H9 (cell line): ENCODE data around the gene MRTFA. TPM values are rescaled to one million over a fixed set of nuclear protein-coding genes. Genes with fewer than 3 reads are reported as not detected.

Experiments
- DNase-seq: peaks from one replicate; pipeline ENCODE4 v3.0.0-alpha.2; 2017
- H2AFZ ChIP-seq: one replicate; pipeline ENCODE4 v1.6.1; 2013; ENCODE audit warnings: mild to moderate bottlenecking, low read length, control low read depth, moderate library complexity
- H2AK5ac ChIP-seq: 2 replicates; pipeline ENCODE4 v1.6.1; 2013; ENCODE audit warnings: low read length, control low read depth, mixed read lengths; ENCODE audit not compliant: insufficient read length
- H2BK120ac ChIP-seq: one replicate; pipeline ENCODE4 v1.6.1; 2013; ENCODE audit warnings: low read depth, mild to moderate bottlenecking, low read length, control low read depth, inconsistent platforms; ENCODE audit not compliant: poor library complexity, severe bottlenecking
- H2BK12ac ChIP-seq: 2 replicates; pipeline ENCODE4 v1.6.1; 2013; ENCODE audit warnings: low read length, control low read depth, mixed read lengths, low read depth; ENCODE audit not compliant: insufficient read length
- H2BK15ac ChIP-seq: 2 replicates; pipeline ENCODE4 v1.6.1; 2013; ENCODE audit warnings: low read depth, low read length, control low read depth
- H2BK20ac ChIP-seq: one replicate; pipeline ENCODE4 v1.6.1; 2013; ENCODE audit warnings: low read depth, mild to moderate bottlenecking, low read length, control low read depth, inconsistent platforms; ENCODE audit not compliant: poor library complexity, severe bottlenecking
- H2BK5ac ChIP-seq: 2 replicates; pipeline ENCODE4 v1.6.1; 2013; ENCODE audit warnings: low read length, control low read depth, mixed read lengths; ENCODE audit not compliant: insufficient read length
- H3K14ac ChIP-seq: 2 replicates; pipeline ENCODE4 v1.6.1; 2013; ENCODE audit warnings: low read length, control low read depth; ENCODE audit not compliant: insufficient read depth
- H3K18ac ChIP-seq: 2 replicates; pipeline ENCODE4 v1.6.1; 2013; ENCODE audit warnings: low read depth, mild to moderate bottlenecking, mixed read lengths, low read length, control low read depth; ENCODE audit not compliant: insufficient read length
- H3K23ac ChIP-seq: 2 replicates; pipeline ENCODE4 v1.6.1; 2013; ENCODE audit warnings: low read length, control low read depth, mixed read lengths, low read depth; ENCODE audit not compliant: insufficient read length
- H3K23me2 ChIP-seq: 2 replicates; pipeline ENCODE4 v1.6.1; 2013; ENCODE audit warnings: low read depth, mild to moderate bottlenecking, mixed read lengths, low read length, control low read depth; ENCODE audit not compliant: insufficient read length, poor library complexity, severe bottlenecking
- H3K27ac ChIP-seq: 2 replicates; pipeline ENCODE4 v1.5.1; 2013; ENCODE audit warnings: low read length, control low read depth, mixed read lengths, low read depth; ENCODE audit not compliant: insufficient read length
- H3K27me3 ChIP-seq: 2 replicates; pipeline ENCODE4 v1.6.1; 2013; ENCODE audit warnings: low read length, control low read depth, inconsistent platforms; ENCODE audit not compliant: insufficient read depth
- H3K4ac ChIP-seq: 2 replicates; pipeline ENCODE4 v1.6.1; 2013; ENCODE audit warnings: low read depth, mild to moderate bottlenecking, control low read depth, inconsistent platforms, low read length, moderate library complexity
- H3K4me1 ChIP-seq: 2 replicates; pipeline ENCODE4 v1.6.1; 2013; ENCODE audit warnings: low read length, control low read depth, inconsistent platforms; ENCODE audit not compliant: insufficient read depth
- H3K4me2 ChIP-seq: 2 replicates; pipeline ENCODE4 v1.6.1; 2013; ENCODE audit warnings: low read length, control low read depth, mixed read lengths; ENCODE audit not compliant: insufficient read length, insufficient read depth
- H3K56ac ChIP-seq: 2 replicates; pipeline ENCODE4 v1.6.1; 2013; ENCODE audit warnings: low read depth, mild to moderate bottlenecking, mixed read lengths, low read length, control low read depth; ENCODE audit not compliant: insufficient read length
- H3K79me1 ChIP-seq: 2 replicates; pipeline ENCODE4 v1.6.1; 2013; ENCODE audit warnings: low read depth, mild to moderate bottlenecking, moderate library complexity, low read length, control low read depth, inconsistent platforms; ENCODE audit not compliant: insufficient read depth, poor library complexity, severe bottlenecking
- H3K79me2 ChIP-seq: 2 replicates; pipeline ENCODE4 v1.6.1; 2013; ENCODE audit warnings: low read length, control low read depth, inconsistent platforms; ENCODE audit not compliant: insufficient read depth
- H3K9ac ChIP-seq: 2 replicates; pipeline ENCODE4 v1.6.1; 2013; ENCODE audit warnings: low read length, control low read depth, mixed read lengths; ENCODE audit not compliant: insufficient read length; ENCODE audit errors: extremely low read depth
- H3K9me3 ChIP-seq: one replicate; pipeline ENCODE4 v1.6.1; 2013; ENCODE audit warnings: low read depth, low read length, inconsistent platforms; ENCODE audit not compliant: control insufficient read depth
- H3T11ph ChIP-seq: one replicate; pipeline ENCODE4 v1.6.1; 2013; ENCODE audit warnings: mild to moderate bottlenecking, low read length, control low read depth, inconsistent platforms
- H4K20me1 ChIP-seq: one replicate; pipeline ENCODE4 v1.6.1; 2013; ENCODE audit not compliant: control insufficient read depth, insufficient read length, insufficient read depth
- H4K5ac ChIP-seq: 2 replicates; pipeline ENCODE4 v1.6.1; 2013; ENCODE audit warnings: low read depth, mild to moderate bottlenecking, mixed read lengths, low read length, control low read depth; ENCODE audit not compliant: insufficient read length
- H4K8ac ChIP-seq: replicated peaks from 2 replicates; pipeline ENCODE4 v1.6.1; 2013; ENCODE audit warnings: low read length, control low read depth, mixed read lengths, low read depth; ENCODE audit not compliant: insufficient read length
- H4K91ac ChIP-seq: 2 replicates; pipeline ENCODE4 v1.6.1; 2013; ENCODE audit warnings: low read depth, mild to moderate bottlenecking, moderate library complexity, mixed read lengths, low read length, control low read depth; ENCODE audit not compliant: insufficient read length
- H3K27ac Mint-ChIP-seq, 3 experiments: 2 replicates in 2 of 3; 3 replicates in 1 of 3; pipeline ENCODE4 v1.8.0; 2020 to 2021; ENCODE audit warnings: mixed read lengths in 3 of 3, mild to moderate bottlenecking in 1 of 3, moderate library complexity in 1 of 3
- H3K27me3 Mint-ChIP-seq: 2 replicates; pipeline ENCODE4 v1.8.0; 2021; ENCODE audit warnings: low read depth, mild to moderate bottlenecking, moderate library complexity, mixed read lengths
- H3K36me3 Mint-ChIP-seq, 3 experiments: 2 replicates in 2 of 3; 3 replicates in 1 of 3; pipeline ENCODE4 v1.8.0; 2020 to 2021; ENCODE audit warnings: low read depth in 3 of 3, mixed read lengths in 3 of 3; ENCODE audit not compliant: insufficient read depth in 1 of 3
- H3K4me1 Mint-ChIP-seq, 2 experiments: 2 replicates each; pipeline ENCODE4 v1.8.0; 2020; ENCODE audit warnings: mixed read lengths in 2 of 2
- H3K4me3 Mint-ChIP-seq, 2 experiments: 2 replicates in 1 of 2; 3 replicates in 1 of 2; pipeline ENCODE4 v1.8.0; 2020 to 2021; ENCODE audit warnings: mild to moderate bottlenecking in 2 of 2, mixed read lengths in 2 of 2, moderate library complexity in 1 of 2
- H3K9me3 Mint-ChIP-seq, 2 experiments: 2 replicates in 1 of 2; 3 replicates in 1 of 2; pipeline ENCODE4 v1.8.0; 2020; ENCODE audit warnings: mild to moderate bottlenecking in 2 of 2, mixed read lengths in 2 of 2, moderate library complexity in 1 of 2
- WGBS: extraction: QIAGEN DNeasy Blood & Tissue Kit; methylation state at CpG from one replicate; pipeline ENCODE4 v1.1.7; 2013; ENCODE audit warnings: missing lambda C conversion rate, low lambda C conversion rate, mixed read lengths; ENCODE audit not compliant: insufficient read length; ENCODE audit errors: extremely low coverage; 5-methylcytosine and 5-hydroxymethylcytosine counted together
- total RNA-seq: library from RNA; stranded (reverse); gene quantifications from 2 replicates; pipeline ENCODE4 v1.2.1, GENCODE V29; 2021
- TF ChIP-seq, protein P1 (sequence below): fragments of 200-600 bp; sonication (generic); conservative IDR thresholded peaks from 3 replicates; pipeline ENCODE4 v1.8.0; 2021; ENCODE audit warnings: antibody characterized with exemption, mild to moderate bottlenecking

Gene MRTFA
- total RNA-seq, 1 experiment from 2014 or later, result 38.1 TPM

DNA sequence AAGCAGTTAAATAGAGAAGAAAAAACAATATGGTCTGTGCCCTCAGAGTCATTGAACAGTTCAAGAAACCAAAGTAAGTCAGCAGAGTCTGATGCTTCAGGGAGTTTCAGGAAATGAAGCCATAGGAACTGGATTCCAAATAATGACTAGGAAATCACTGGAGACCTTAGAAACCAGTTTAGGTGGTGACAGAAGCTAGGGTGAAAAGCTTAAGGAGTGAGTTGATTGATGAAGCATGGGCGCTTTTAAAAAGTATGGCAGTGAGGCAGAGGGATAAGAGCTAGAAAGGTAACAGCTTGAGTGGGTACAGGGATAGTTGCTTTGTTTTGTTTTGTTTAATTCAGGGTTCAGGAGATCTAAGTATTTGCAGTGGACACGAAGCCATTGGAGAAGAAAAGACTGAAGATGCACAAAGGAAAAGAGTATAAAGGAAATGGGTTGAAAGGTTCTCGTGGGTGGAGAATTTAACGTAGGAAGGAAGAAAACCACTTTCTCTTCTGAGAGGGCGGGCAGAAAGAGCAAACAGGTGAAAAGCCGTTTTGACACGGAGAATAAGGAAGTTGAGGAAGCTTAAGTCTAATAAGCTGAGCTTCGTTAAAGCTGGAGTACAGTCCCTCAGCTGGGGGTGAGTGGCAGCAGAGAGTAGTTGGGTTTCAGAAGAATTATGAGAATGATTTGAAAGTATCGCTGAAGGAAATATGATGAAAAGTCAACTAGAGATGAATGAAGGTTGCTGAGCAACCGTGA is 251.3 kb downstream of the MRTFA start:
- Mint-ChIP-seq H3K27me3 (no peaks in the 10 kb centered on the region), H3K36me3 (peaks cover 0 to 5% (median 0%) of the 10 kb centered on the region in 3 experiments; a peak in 4 of 7 replicates), H3K27ac (peak overlapping the region in 1 of 3 experiments; percentile 12; a peak in 2 of 7 replicates), H3K4me1 (peaks cover 0 to 10% of the 10 kb centered on the region in 2 experiments), H3K9me3 (no peaks in the 10 kb centered on the region), H3K4me3 (no peak overlapping the region)
- no peaks in the 10 kb centered on the region for H3K27me3 ChIP-seq
- H2BK15ac ChIP-seq, result no peak overlapping the region
- H2AK5ac ChIP-seq, result no peak overlapping the region
- H3K79me1 ChIP-seq, result no peaks in the 10 kb centered on the region
- no peaks in the 10 kb centered on the region for H3K9me3 ChIP-seq
- H2AFZ ChIP-seq, result no peak overlapping the region
- no peak overlapping the region for H3K27ac ChIP-seq
- no peak overlapping the region for H3K4me2 ChIP-seq
- no peak overlapping the region for H3K4ac ChIP-seq
- H2BK20ac ChIP-seq, result no peak overlapping the region
- no peaks in the 10 kb centered on the region for H3K23me2 ChIP-seq
- no peak overlapping the region for H3K9ac ChIP-seq
- TF ChIP-seq, protein P1, sequence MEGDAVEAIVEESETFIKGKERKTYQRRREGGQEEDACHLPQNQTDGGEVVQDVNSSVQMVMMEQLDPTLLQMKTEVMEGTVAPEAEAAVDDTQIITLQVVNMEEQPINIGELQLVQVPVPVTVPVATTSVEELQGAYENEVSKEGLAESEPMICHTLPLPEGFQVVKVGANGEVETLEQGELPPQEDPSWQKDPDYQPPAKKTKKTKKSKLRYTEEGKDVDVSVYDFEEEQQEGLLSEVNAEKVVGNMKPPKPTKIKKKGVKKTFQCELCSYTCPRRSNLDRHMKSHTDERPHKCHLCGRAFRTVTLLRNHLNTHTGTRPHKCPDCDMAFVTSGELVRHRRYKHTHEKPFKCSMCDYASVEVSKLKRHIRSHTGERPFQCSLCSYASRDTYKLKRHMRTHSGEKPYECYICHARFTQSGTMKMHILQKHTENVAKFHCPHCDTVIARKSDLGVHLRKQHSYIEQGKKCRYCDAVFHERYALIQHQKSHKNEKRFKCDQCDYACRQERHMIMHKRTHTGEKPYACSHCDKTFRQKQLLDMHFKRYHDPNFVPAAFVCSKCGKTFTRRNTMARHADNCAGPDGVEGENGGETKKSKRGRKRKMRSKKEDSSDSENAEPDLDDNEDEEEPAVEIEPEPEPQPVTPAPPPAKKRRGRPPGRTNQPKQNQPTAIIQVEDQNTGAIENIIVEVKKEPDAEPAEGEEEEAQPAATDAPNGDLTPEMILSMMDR, result no peak
- H2BK120ac ChIP-seq, result no peak overlapping the region
- DNase-seq, result no peak
- H3K56ac ChIP-seq, result no peak overlapping the region
- no peaks in the 10 kb centered on the region for H4K20me1 ChIP-seq
- no peak overlapping the region for H3K14ac ChIP-seq
- no peak overlapping the region for H3K18ac ChIP-seq
- H4K8ac ChIP-seq, result no peak overlapping the region
- no peak overlapping the region for H2BK5ac ChIP-seq
- H2BK12ac ChIP-seq, result no peak overlapping the region
- no CpG with 5 or more reads among the region's 10 CpGs for WGBS
- no peak overlapping the region for H3K23ac ChIP-seq
- no peak overlapping the region for H4K91ac ChIP-seq
- H3T11ph ChIP-seq, result no peak overlapping the region
- no peaks in the 10 kb centered on the region for H3K4me1 ChIP-seq
- H4K5ac ChIP-seq, result no peak overlapping the region
- peaks cover 4% of the 10 kb centered on the region; the same call in 1 of the 2 replicates for H3K79me2 ChIP-seq
